HG02885 (cell line): ENCODE measurements around the gene MRPS30.
"Not testable (repeated sequence)": the region's sequence is repeated elsewhere in the genome, so short reads cannot be mapped to it uniquely, and the experiment has no call there.

Experiments
- ATAC-seq: cut with Tn5 transposase; IDR thresholded peaks from one replicate; pipeline ENCODE4 v1.9.1; 2021; ENCODE audit warnings: mild to moderate bottlenecking; ENCODE audit not compliant: unreplicated experiment, poor library complexity

MRPS30 gene

DNA sequence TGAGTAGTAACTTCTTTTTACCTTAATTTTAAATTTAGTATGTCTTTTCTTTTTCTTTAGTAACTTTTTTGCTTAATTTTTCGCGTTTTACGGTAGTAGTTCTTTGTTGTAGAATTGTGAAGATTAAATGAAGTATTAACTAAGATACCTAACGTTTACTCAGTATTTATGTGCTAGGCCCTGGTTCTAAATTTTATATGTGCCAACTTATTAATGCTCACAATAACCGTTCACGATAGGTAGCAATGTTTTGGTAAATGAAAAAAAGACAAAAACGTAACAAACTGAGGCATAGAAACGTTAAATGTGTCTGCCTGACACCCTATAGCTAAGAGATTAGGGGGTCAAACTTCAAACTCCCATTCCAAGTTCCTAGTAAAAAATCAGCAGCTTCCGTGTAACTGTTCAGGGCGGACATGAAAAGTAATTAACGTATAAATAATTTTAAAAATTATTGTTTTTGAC is 1.2 kb downstream of the MRPS30 start:
- ATAC-seq = no peak

GRCh38 chr5:44814761-44815160 is 6.0 kb downstream of the MRPS30 start:
- ATAC-seq = no peak

GRCh38 chr5:44821164-44821563 is 12.4 kb downstream of the MRPS30 start:
- no peak for ATAC-seq

DNA sequence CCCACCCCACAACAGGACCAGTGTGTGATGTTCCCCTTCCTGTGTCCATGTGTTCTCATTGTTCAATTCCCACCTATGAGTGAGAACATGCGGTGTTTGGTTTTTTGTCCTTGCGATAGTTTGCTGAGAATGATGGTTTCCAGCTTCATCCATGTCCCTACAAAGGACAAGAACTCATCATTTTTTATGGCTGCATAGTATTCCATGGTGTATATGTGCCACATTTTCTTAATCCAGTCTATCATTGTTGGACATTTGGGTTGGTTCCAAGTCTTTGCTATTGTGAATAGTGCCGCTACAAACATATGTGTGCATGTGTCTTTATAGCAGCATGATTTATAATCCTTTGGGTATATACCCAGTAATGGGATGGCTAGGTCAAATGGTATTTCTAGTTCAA is 15.9 kb downstream of the MRPS30 start:
- not testable (repeated sequence) for ATAC-seq

- ATAC-seq = no peak
These were observed 18.9 kb downstream of the MRPS30 start for GRCh38 chr5:44827681-44828080.

DNA sequence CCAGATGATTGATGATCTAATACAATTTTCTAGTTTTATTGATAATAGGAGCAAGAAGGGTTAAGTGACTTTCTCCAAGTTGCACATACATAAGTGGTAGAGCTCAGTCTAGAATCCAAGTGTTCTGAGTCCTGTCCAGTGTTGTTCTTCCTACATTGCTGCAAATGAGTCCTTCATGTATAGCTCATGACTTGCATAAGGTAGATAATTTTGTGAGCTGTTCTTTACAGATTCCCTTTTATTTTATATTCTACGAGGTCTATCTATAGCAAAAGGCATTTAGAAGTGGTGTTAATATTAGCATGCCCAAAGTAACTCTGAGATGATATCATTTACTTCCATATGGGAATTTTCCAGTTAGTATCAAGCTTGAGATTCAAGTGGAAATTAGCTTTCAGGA is 20.0 kb downstream of the MRPS30 start:
- no peak for ATAC-seq

DNA sequence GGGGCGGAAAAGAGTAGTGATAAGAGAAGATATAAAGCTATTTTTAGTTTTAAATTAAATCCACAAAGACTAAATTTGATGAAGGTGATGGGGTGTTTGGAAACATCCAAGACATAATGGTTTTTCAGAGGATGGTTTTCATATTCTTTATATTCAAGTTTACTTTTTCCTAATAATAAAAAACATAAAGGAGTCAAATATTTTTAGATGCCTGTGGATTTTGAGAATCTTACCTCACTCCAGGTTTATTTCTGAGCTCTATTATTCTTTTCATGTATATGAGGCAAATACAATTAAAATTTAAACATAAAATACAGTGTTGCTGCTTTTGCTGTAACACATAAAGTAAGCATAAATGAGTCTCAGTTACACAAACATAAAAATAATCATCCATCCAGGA is 22.2 kb downstream of the MRPS30 start:
- ATAC-seq = no peak

- no peak for ATAC-seq
These were observed 24.5 kb downstream of the MRPS30 start for GRCh38 chr5:44833249-44833648.

DNA sequence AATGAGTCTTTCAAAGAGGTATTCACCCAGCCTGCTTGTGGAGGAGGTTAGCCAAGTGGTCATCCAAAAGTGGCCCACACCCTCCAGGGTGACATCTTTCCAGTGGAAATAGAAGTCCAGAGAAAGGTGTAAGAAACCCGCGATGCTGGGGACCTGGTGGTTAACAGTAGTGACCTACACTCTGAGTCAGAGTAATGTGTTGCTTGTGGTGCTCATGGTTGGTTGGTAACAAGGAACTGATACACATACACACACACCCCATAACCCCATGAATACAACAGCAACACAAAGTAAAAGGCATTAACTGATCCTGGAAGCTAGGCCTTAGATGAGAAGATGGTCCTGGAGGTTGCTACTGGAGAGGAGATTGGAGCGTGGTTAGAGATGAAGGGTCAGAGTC is 26.9 kb downstream of the MRPS30 start:
- ATAC-seq = no peak

GRCh38 chr5:44839018-44839681 is 30.4 kb downstream of the MRPS30 start:
- ATAC-seq = no peak

DNA sequence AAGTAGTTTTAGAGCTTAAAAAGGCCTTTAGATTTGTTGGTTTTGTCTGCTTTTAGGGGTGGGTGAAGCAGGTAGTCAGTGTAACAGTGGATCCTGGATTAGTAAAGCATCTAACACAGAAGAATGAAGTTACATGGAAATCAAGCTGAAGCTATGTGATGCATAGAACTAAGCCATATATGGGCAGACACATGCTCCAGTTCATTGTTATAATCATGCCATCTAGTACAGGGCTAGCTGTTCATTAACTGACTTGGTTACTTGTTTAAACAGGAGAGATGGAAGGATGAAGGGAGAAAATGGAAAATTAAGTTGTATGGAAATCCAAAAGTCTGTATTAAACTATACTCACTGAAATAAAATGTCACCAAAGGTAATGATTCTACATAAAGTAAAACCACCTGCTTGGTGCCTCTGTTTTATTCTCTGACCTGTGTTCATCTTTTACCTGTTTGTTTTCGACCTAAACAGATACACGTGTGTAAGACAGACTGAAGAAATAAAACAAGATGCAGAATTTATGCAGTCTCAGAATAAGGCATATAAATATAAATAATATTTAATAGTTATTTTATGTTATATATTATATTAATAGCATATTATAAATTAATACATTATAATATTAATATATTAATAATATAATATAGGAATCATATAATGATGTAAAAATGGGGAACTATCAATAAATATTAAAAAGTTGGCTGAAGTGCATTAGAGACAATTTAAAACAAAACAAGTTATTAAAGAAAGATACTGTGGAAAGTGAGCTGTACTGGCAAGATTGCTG is 33.9 kb downstream of the MRPS30 start:
- no peak for ATAC-seq

DNA sequence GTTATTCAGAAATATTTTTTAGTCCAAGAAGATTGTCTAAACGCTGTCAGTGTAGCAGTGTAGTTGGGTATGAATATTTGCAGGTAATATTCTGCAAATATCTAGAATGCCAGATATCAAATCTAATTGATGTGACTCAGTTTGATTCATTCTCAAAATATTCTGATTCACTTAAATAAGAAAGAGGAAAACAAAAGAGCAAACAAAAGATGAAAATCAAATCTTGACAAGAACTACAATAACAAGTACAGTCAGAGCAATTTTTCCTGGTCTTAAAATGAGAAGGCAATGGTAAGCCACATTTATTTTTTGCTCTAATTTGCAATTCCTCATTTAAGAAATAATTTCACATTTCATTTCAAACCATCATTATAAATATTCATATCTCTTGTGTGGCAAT is 36.0 kb downstream of the MRPS30 start:
- ATAC-seq = no peak

DNA sequence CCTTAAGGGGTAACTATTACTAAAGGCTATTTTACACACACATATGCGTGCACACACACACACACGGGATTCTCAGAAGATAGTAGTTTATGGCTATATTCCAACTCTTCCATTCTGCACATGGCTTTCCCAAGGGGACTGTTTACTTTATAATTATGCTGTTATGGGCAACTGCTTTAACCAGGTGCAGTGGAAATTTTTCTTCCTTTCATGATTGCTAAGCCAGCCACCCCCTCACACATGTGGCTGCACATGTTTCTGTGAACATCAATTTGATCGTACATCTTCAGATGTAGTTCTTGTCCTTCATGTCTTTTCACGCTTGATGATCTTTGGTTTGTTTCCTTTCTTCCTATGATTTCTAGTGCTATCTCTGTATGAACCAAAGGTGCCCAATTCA is 37.0 kb downstream of the MRPS30 start:
- no peak for ATAC-seq

- no peak for ATAC-seq
These were observed 38.6 kb downstream of the MRPS30 start for GRCh38 chr5:44847206-44847852.

DNA sequence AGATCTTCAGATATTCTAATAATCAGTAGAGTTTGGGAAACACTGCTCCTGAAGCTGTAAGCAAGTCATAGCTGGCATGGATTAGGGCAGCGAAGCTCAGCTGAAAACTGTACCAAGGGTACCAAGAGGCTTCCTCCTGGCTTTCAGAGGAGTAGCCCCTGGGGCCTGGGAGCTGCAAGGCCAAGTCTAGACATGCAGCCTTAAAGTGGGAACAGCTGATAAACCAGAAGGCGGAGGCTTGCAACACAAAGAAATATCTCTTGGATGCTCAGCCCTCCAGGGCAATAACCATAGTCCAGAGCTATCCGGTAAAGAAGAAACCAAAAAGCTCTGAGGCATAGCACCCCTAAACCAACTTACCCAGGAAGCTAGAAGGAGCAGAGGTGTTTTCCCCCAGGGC is 51.5 kb downstream of the MRPS30 start:
- no peak for ATAC-seq

GRCh38 chr5:44862808-44863207 is 54.1 kb downstream of the MRPS30 start:
- ATAC-seq = peak; percentile 85
